GM12891 (cell line): Measurements from ENCODE around the gene PARVB.

Experiments used
- POLR2A ChIP-seq: IDR thresholded peaks from 2 replicates; pipeline ENCODE4 v1.6.1; 2011; ENCODE audit warnings: low read depth, low read length, control low read depth
- POLR2AphosphoS5 ChIP-seq: IDR thresholded peaks from 2 replicates; pipeline ENCODE4 v1.6.1; 2011; ENCODE audit warnings: low read depth, low read length, control low read depth

- no peak for TF ChIP-seq POLR2A
- no peak for TF ChIP-seq POLR2AphosphoS5
These were observed 9.2 kb downstream of the PARVB start for GRCh38 chr22:44033287-44033686.
